K562 (cell line): Measurements from ENCODE around the gene ZNF672. TPM values are rescaled to one million over a fixed set of nuclear protein-coding genes. Genes with fewer than 3 reads are reported as not detected.

Source experiments
- CHCHD3 ChIP-seq: fragments of 250-450 bp; sonication (Bioruptor Pico); IDR thresholded peaks from 2 replicates; pipeline ENCODE4 v2.1.2; 2022; ENCODE audit warnings: mild to moderate bottlenecking
- EGR1 ChIP-seq: fragments of 450-650 bp; conservative IDR thresholded peaks from 2 replicates; pipeline ENCODE4 v1.6.1; 2017; ENCODE audit warnings: mild to moderate bottlenecking
- EHMT2 ChIP-seq: fragments of 450-650 bp; IDR thresholded peaks from 2 replicates; pipeline ENCODE4 v1.6.1; 2018; ENCODE audit warnings: antibody characterized with exemption
- EZH2 ChIP-seq: IDR thresholded peaks from 2 replicates; pipeline ENCODE4 v1.6.1; 2012; ENCODE audit warnings: low read depth, mild to moderate bottlenecking, inconsistent platforms, low read length, borderline replicate concordance
- KLF10 ChIP-seq: fragments of 250-450 bp; sonication (Bioruptor Pico); IDR thresholded peaks from 2 replicates; pipeline ENCODE4 v1.6.1; 2021; ENCODE audit warnings: matching md5 sums
- MEF2A ChIP-seq: IDR thresholded peaks from 2 replicates; pipeline ENCODE4 v1.6.1; 2011; ENCODE audit warnings: low read depth, mild to moderate bottlenecking, low read length, moderate library complexity; ENCODE audit not compliant: control insufficient read depth
- MYNN ChIP-seq, 2 experiments: sonication (generic); formaldehyde crosslinking in 1 of 2; IDR thresholded peaks; 2 replicates each; pipeline versions ENCODE4 v1.5.0 to v1.6.1; 2016 to 2020; ENCODE audit warnings: antibody characterized with exemption in 1 of 2, missing genetic modification reagents in 1 of 2
- NFATC3 ChIP-seq: fragments of 450-650 bp; IDR thresholded peaks from 2 replicates; pipeline ENCODE4 v1.6.1; 2017; ENCODE audit warnings: mild to moderate bottlenecking
- NR2F6 ChIP-seq: fragments of 450-650 bp; formaldehyde crosslinking; IDR thresholded peaks from 2 replicates; pipeline ENCODE4 v1.4.0; 2020; ENCODE audit warnings: mild to moderate bottlenecking
- RBM22 ChIP-seq: fragments of 200-400 bp; formaldehyde crosslinking; IDR thresholded peaks from 2 replicates; pipeline ENCODE4 v1.6.1; 2018; ENCODE audit warnings: low read length, low read depth; ENCODE audit not compliant: poor library complexity, severe bottlenecking
- RFX1 ChIP-seq: fragments of 450-650 bp; IDR thresholded peaks from 2 replicates; pipeline ENCODE4 v1.6.1; 2016; ENCODE audit warnings: mild to moderate bottlenecking, moderate library complexity
- STAT5A ChIP-seq: IDR thresholded peaks from 2 replicates; pipeline ENCODE4 v1.6.1; 2012; ENCODE audit warnings: low read length, inconsistent platforms, borderline replicate concordance
- ZNF146 ChIP-seq: IDR thresholded peaks from one replicate; pipeline ENCODE4 v1.6.1; 2018; ENCODE audit warnings: missing compliant biosample characterization; ENCODE audit not compliant: unreplicated experiment
- ZNF384 ChIP-seq: IDR thresholded peaks from 2 replicates; pipeline ENCODE4 v1.6.1; 2012; ENCODE audit warnings: low read depth, low read length, improper control_type of control experiment
- ZNF830 ChIP-seq: fragments of 250-450 bp; sonication (Bioruptor Pico); IDR thresholded peaks from 2 replicates; pipeline ENCODE4 v1.5.0; 2021; ENCODE audit warnings: mild to moderate bottlenecking
- ZSCAN29 ChIP-seq: fragments of 450-650 bp; IDR thresholded peaks from 2 replicates; pipeline ENCODE4 v1.6.1; 2017
- polyA plus RNA-seq, 8 experiments: library from polyadenylated mRNA; depleted of rRNA in 4 of 8; stranded (reverse) in 5 of 8; unstranded in 3 of 8; fragments of >200 nt; fragmentation: Nextera tagmentation in 2 of 8; fragmentation: Illumina TruSeq in 1 of 8; extraction: Ambion mirVana in 2 of 8; extraction: Trizol in 1 of 8; gene quantifications; 2 replicates each; pipeline versions ENCODE4 v1.2.1 to v1.2.3, GENCODE V29; 2011 to 2014; ENCODE audit warnings: inconsistent platforms in 1 of 8, missing spikeins in 1 of 8
- total RNA-seq, 7 experiments: library from RNA; depleted of rRNA in 6 of 7; stranded (reverse); fragments of >200 nt in 6 of 7; fragmentation: Illumina TruSeq in 2 of 7; extraction: Trizol in 2 of 7; gene quantifications; 2 replicates each; pipeline versions ENCODE4 v1.2.1 to v1.2.3, GENCODE V29; 2011 to 2021; ENCODE audit warnings: low replicate concordance in 1 of 7
- TF ChIP-seq, protein P1 (sequence below): IDR thresholded peaks from 2 replicates; pipeline ENCODE4 v1.6.1; 2012; ENCODE audit warnings: low read depth, low read length, improper control_type of control experiment, borderline replicate concordance
- TF ChIP-seq, protein P2 (sequence below): fragments of 250-450 bp; sonication (Bioruptor Pico); IDR thresholded peaks from 2 replicates; pipeline ENCODE4 v1.8.0; 2022; ENCODE audit warnings: moderate library complexity, mild to moderate bottlenecking, inconsistent platforms
- TF ChIP-seq, protein P3 (sequence below): sonication (generic); formaldehyde crosslinking; IDR thresholded peaks from 2 replicates; pipeline ENCODE4 v1.8.0; 2022; ENCODE audit warnings: mild to moderate bottlenecking, missing genetic modification reagents
- TF ChIP-seq, protein P4 (sequence below): sonication (generic); formaldehyde crosslinking; IDR thresholded peaks from 2 replicates; pipeline ENCODE4 v1.8.0; 2023; ENCODE audit warnings: mild to moderate bottlenecking, missing genetic modification reagents
- TF ChIP-seq, protein P5 (sequence below): fragments of 450-650 bp; formaldehyde crosslinking; IDR thresholded peaks from 2 replicates; pipeline ENCODE4 v1.4.0; 2022; ENCODE audit warnings: missing genetic modification characterization
- TF ChIP-seq, protein P6 (sequence below): fragments of 450-650 bp; IDR thresholded peaks from 2 replicates; pipeline ENCODE4 v1.6.1; 2016; ENCODE audit warnings: missing biosample characterization, missing genetic modification characterization

Gene ZNF672
- total and polyA plus RNA-seq, 9 of the 15 experiments (the other 6 are each of a cell fraction or from before 2014, with no cell fraction given), result 1.9 to 57.9 (median 24.1) TPM

DNA sequence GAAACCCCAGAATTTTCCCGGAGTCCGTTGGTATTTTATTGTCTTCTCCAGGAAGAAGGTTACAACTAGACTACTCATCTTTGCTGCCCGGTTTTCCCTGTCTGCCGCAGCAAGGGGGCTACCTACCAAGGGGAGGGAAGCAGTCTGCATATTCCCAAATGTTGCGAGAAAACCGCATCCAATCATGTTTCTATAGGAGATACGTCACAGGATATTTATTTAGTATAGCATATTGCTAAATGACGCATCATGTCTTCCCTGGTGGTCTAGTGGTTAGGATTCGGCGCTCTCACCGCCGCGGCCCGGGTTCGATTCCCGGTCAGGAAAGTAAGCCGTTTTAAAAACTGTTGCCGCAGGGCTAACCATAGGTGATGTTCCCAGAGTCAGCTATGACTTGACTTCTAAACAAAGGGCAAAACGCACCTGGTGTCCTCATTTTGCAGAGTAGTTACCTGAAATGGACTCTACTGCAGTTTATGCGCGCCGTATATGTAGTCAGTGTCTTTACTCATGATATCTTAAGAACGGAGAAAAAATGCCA lies 36.0 kb downstream of the ZNF672 start (continued):
- TF ChIP-seq, protein P1, sequence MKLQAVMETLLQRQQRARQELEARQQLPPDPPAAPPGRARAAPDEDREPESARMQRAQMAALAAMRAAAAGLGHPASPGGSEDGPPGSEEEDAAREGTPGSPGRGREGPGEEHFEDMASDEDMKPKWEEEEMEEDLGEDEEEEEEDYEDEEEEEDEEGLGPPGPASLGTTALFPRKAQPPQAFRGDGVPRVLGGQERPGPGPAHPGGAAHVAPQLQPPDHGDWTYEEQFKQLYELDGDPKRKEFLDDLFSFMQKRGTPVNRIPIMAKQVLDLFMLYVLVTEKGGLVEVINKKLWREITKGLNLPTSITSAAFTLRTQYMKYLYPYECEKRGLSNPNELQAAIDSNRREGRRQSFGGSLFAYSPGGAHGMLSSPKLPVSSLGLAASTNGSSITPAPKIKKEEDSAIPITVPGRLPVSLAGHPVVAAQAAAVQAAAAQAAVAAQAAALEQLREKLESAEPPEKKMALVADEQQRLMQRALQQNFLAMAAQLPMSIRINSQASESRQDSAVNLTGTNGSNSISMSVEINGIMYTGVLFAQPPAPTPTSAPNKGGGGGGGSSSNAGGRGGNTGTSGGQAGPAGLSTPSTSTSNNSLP, result peak; percentile 69; the same call in 1 of the 2 replicates
- TF ChIP-seq ZNF830 (CRISPR knock-in tag) (no peak), STAT5A (no peak; the same call in 1 of the 2 replicates), ZSCAN29 (peak; percentile 83), CHCHD3 (CRISPR knock-in tag) (no peak), KLF10 (CRISPR knock-in tag) (no peak), EGR1 (no peak), ZNF384 (no peak), NFATC3 (0 out of 2 replicates have a peak, but pooled peaks have one; percentile 32), RBM22 (peak; percentile 3), EHMT2 (peak; percentile 35; the same call in 1 of the 2 replicates), MYNN (IDR thresholded peaks at IDR 0.05) (no peak), MYNN (CRISPR knock-in tag; IDR thresholded peaks at IDR 0.05) (no peak), EZH2 (no peak), ZNF146 (no peak), RFX1 (peak; percentile 20; the same call in 1 of the 2 replicates), MEF2A (peak; percentile 19; the same call in 1 of the 2 replicates), NR2F6 (no peak)
- TF ChIP-seq, protein P2, sequence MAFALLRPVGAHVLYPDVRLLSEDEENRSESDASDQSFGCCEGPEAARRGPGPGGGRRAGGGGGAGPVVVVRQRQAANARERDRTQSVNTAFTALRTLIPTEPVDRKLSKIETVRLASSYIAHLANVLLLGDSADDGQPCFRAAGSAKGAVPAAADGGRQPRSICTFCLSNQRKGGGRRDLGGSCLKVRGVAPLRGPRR (CRISPR knock-in tag), result no peak
- TF ChIP-seq, protein P3, sequence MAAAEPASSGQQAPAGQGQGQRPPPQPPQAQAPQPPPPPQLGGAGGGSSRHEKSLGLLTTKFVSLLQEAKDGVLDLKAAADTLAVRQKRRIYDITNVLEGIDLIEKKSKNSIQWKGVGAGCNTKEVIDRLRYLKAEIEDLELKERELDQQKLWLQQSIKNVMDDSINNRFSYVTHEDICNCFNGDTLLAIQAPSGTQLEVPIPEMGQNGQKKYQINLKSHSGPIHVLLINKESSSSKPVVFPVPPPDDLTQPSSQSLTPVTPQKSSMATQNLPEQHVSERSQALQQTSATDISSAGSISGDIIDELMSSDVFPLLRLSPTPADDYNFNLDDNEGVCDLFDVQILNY (CRISPR knock-in tag), result no peak
- TF ChIP-seq, protein P4, sequence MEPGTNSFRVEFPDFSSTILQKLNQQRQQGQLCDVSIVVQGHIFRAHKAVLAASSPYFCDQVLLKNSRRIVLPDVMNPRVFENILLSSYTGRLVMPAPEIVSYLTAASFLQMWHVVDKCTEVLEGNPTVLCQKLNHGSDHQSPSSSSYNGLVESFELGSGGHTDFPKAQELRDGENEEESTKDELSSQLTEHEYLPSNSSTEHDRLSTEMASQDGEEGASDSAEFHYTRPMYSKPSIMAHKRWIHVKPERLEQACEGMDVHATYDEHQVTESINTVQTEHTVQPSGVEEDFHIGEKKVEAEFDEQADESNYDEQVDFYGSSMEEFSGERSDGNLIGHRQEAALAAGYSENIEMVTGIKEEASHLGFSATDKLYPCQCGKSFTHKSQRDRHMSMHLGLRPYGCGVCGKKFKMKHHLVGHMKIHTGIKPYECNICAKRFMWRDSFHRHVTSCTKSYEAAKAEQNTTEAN (CRISPR knock-in tag), result no peak
- TF ChIP-seq, protein P5, sequence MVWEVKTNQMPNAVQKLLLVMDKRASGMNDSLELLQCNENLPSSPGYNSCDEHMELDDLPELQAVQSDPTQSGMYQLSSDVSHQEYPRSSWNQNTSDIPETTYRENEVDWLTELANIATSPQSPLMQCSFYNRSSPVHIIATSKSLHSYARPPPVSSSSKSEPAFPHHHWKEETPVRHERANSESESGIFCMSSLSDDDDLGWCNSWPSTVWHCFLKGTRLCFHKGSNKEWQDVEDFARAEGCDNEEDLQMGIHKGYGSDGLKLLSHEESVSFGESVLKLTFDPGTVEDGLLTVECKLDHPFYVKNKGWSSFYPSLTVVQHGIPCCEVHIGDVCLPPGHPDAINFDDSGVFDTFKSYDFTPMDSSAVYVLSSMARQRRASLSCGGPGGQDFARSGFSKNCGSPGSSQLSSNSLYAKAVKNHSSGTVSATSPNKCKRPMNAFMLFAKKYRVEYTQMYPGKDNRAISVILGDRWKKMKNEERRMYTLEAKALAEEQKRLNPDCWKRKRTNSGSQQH (CRISPR knock-in tag), result peak; percentile 76; the same call in 1 of the 2 replicates
- TF ChIP-seq, protein P6, sequence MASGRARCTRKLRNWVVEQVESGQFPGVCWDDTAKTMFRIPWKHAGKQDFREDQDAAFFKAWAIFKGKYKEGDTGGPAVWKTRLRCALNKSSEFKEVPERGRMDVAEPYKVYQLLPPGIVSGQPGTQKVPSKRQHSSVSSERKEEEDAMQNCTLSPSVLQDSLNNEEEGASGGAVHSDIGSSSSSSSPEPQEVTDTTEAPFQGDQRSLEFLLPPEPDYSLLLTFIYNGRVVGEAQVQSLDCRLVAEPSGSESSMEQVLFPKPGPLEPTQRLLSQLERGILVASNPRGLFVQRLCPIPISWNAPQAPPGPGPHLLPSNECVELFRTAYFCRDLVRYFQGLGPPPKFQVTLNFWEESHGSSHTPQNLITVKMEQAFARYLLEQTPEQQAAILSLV (tag), result peak; percentile 51; the same call in 1 of the 2 replicates
